ENCODE results near the gene TEAD1. TPM values are rescaled to one million over a fixed set of nuclear protein-coding genes. Genes with fewer than 3 reads are reported as not detected.

TEAD1 gene
- total RNA-seq, 1 donor from 2014 or later = 163 TPM

GRCh38 chr11:12693479-12694182 is 19.4 kb downstream of the TEAD1 start:
- H3K27me3 Mint-ChIP-seq (ENCODE audit: low read depth) = no peaks in the 10 kb centered on the region
- peak overlapping the region; percentile 15 for H3K4me3 Mint-ChIP-seq
- no peaks in the 10 kb centered on the region for H3K36me3 Mint-ChIP-seq
- H3K9me3 Mint-ChIP-seq = no peaks in the 10 kb centered on the region
- no peak for DNase-seq (ENCODE audit: low spot score in 2 of 2, unreplicated experiment in 2 of 2)
- H3K4me1 Mint-ChIP-seq = peaks cover 95% of the 10 kb centered on the region
- peak overlapping the region; percentile 98 for H3K27ac Mint-ChIP-seq
- TF ChIP-seq CTCF (IDR thresholded peaks at IDR 0.05; ENCODE audit: unreplicated experiment) = no peak

- Mint-ChIP-seq H3K4me3 (peak overlapping the region; percentile 15), H3K9me3 (no peaks in the 10 kb centered on the region), H3K27ac (peak overlapping the region; percentile 98), H3K27me3 (ENCODE audit: low read depth) (no peaks in the 10 kb centered on the region), H3K4me1 (peaks cover 95% of the 10 kb centered on the region), H3K36me3 (no peaks in the 10 kb centered on the region)
- no peak for TF ChIP-seq CTCF (IDR thresholded peaks at IDR 0.05; ENCODE audit: unreplicated experiment)
- DNase-seq (ENCODE audit: low spot score in 2 of 2, unreplicated experiment in 2 of 2) = no peak
Observed at GRCh38 chr11:12694183-12694531, 19.9 kb downstream of the TEAD1 start.

- Mint-ChIP-seq H3K27ac (peak overlapping the region; percentile 98), H3K36me3 (no peaks in the 10 kb centered on the region), H3K9me3 (no peaks in the 10 kb centered on the region), H3K4me1 (peaks cover 93% of the 10 kb centered on the region), H3K4me3 (no peak overlapping the region), H3K27me3 (ENCODE audit: low read depth) (no peaks in the 10 kb centered on the region)
- DNase-seq (ENCODE audit: low spot score in 2 of 2, unreplicated experiment in 2 of 2) = no peak
- no peak for TF ChIP-seq CTCF (IDR thresholded peaks at IDR 0.05; ENCODE audit: unreplicated experiment)
Observed at GRCh38 chr11:12695221-12695794, 21.1 kb downstream of the TEAD1 start.

- no peak for DNase-seq (ENCODE audit: low spot score in 2 of 2, unreplicated experiment in 2 of 2)
- no peak for TF ChIP-seq CTCF (IDR thresholded peaks at IDR 0.05; ENCODE audit: unreplicated experiment)
- H3K4me1 Mint-ChIP-seq = peaks cover 92% of the 10 kb centered on the region
- H3K27ac Mint-ChIP-seq = peak overlapping the region; percentile 98
- H3K27me3 Mint-ChIP-seq (ENCODE audit: low read depth) = no peaks in the 10 kb centered on the region
- no peak overlapping the region for H3K4me3 Mint-ChIP-seq
- no peaks in the 10 kb centered on the region for H3K36me3 Mint-ChIP-seq
- H3K9me3 Mint-ChIP-seq = no peaks in the 10 kb centered on the region
Observed at GRCh38 chr11:12695873-12696272, 21.7 kb downstream of the TEAD1 start.

- no peaks in the 10 kb centered on the region for H3K36me3 Mint-ChIP-seq
- DNase-seq (ENCODE audit: low spot score in 2 of 2, unreplicated experiment in 2 of 2) = no peak
- H3K9me3 Mint-ChIP-seq = no peaks in the 10 kb centered on the region
- H3K27ac Mint-ChIP-seq = peak overlapping the region; percentile 98
- H3K27me3 Mint-ChIP-seq (ENCODE audit: low read depth) = no peaks in the 10 kb centered on the region
- no peak overlapping the region for H3K4me3 Mint-ChIP-seq
- H3K4me1 Mint-ChIP-seq = peaks cover 94% of the 10 kb centered on the region
- TF ChIP-seq CTCF (IDR thresholded peaks at IDR 0.05; ENCODE audit: unreplicated experiment) = no peak
Observed at GRCh38 chr11:12696911-12697581, 22.8 kb downstream of the TEAD1 start.
